ENCODE data around the gene CCL2.
A peak's percentile ranks its signal among the peaks of the same experiment; 100 is the strongest.

Gene CCL2
- long read RNA-seq, transcript CCL2-201 (3 exons, 741 nt) = major isoform, 5 of 5 reads
- long read RNA-seq, partial matches to known transcripts = 0 of 5 reads
- long read RNA-seq, other reads (novel, unspliced or antisense) = 0 of 5 reads

- peak; percentile 48 to 68 for DNase-seq (ENCODE audit: low read depth in 1 of 2, low spot score in 1 of 2)
- H3K4me3 ChIP-seq (replicated peaks; ENCODE audit: insufficient read depth, low read length) = peak within 1 kb of the TSS; percentile 41
- H3K27me3 ChIP-seq (ENCODE audit: insufficient read depth, poor library complexity, severe bottlenecking) = no peaks in the 10 kb centered on the region
- peak within 1 kb of the TSS; percentile 29 for H3K27ac ChIP-seq (replicated peaks)
- TF ChIP-seq POLR2AphosphoS5 (IDR thresholded peaks at IDR 0.05; ENCODE audit: low read depth) = 0 out of 2 replicates have a peak, but pooled peaks have one; percentile 43
- TF ChIP-seq, protein P1, sequence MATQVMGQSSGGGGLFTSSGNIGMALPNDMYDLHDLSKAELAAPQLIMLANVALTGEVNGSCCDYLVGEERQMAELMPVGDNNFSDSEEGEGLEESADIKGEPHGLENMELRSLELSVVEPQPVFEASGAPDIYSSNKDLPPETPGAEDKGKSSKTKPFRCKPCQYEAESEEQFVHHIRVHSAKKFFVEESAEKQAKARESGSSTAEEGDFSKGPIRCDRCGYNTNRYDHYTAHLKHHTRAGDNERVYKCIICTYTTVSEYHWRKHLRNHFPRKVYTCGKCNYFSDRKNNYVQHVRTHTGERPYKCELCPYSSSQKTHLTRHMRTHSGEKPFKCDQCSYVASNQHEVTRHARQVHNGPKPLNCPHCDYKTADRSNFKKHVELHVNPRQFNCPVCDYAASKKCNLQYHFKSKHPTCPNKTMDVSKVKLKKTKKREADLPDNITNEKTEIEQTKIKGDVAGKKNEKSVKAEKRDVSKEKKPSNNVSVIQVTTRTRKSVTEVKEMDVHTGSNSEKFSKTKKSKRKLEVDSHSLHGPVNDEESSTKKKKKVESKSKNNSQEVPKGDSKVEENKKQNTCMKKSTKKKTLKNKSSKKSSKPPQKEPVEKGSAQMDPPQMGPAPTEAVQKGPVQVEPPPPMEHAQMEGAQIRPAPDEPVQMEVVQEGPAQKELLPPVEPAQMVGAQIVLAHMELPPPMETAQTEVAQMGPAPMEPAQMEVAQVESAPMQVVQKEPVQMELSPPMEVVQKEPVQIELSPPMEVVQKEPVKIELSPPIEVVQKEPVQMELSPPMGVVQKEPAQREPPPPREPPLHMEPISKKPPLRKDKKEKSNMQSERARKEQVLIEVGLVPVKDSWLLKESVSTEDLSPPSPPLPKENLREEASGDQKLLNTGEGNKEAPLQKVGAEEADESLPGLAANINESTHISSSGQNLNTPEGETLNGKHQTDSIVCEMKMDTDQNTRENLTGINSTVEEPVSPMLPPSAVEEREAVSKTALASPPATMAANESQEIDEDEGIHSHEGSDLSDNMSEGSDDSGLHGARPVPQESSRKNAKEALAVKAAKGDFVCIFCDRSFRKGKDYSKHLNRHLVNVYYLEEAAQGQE (IDR thresholded peaks at IDR 0.05; ENCODE audit: insufficient replicate concordance, low read depth) = no peak
These were observed at the start of gene CCL2 for GRCh38 chr17:34254651-34255380. CCL2 (plus strand) TSS chr17:34255285; CDS start chr17:34255350, 65 bp downstream.

- Histone ChIP-seq H3K27ac (replicated peaks) (no peak overlapping the region), H3K27me3 (ENCODE audit: insufficient read depth, poor library complexity, severe bottlenecking) (no peaks in the 10 kb centered on the region), H3K4me3 (replicated peaks; ENCODE audit: insufficient read depth, low read length) (no peak overlapping the region)
- TF ChIP-seq POLR2AphosphoS5 (IDR thresholded peaks at IDR 0.05; ENCODE audit: low read depth) = no peak
- no peak for DNase-seq (ENCODE audit: low read depth in 1 of 2, low spot score in 1 of 2)
These were observed 49.7 kb upstream of the CCL2 start for GRCh38 chr17:34205401-34205800.

- TF ChIP-seq SPI1 (IDR thresholded peaks at IDR 0.05; ENCODE audit: borderline replicate concordance, low read depth) = no peak
- no peak for TF ChIP-seq CTCF (IDR thresholded peaks at IDR 0.05; ENCODE audit: insufficient read depth, low read length)
- TF ChIP-seq, protein P1 (IDR thresholded peaks at IDR 0.05; ENCODE audit: insufficient replicate concordance, low read depth) = no peak
- no peak for TF ChIP-seq GABPA (IDR thresholded peaks at IDR 0.05; ENCODE audit: low read depth)
- no peak for TF ChIP-seq POLR2AphosphoS5 (IDR thresholded peaks at IDR 0.05; ENCODE audit: low read depth)
- Histone ChIP-seq H3K27ac (replicated peaks) (no peak overlapping the region), H3K4me3 (replicated peaks; ENCODE audit: insufficient read depth, low read length) (no peak overlapping the region), H3K27me3 (ENCODE audit: insufficient read depth, poor library complexity, severe bottlenecking) (no peaks in the 10 kb centered on the region)
- DNase-seq (ENCODE audit: low read depth in 1 of 2, low spot score in 1 of 2) = no peak
These were observed 48.5 kb upstream of the CCL2 start for GRCh38 chr17:34206569-34206968.

GRCh38 chr17:34207572-34207971 lies 47.5 kb upstream of the CCL2 start:
- DNase-seq (ENCODE audit: low read depth in 1 of 2, low spot score in 1 of 2) = no peak
- no peak overlapping the region for H3K4me3 ChIP-seq (replicated peaks; ENCODE audit: insufficient read depth, low read length)
- no peak for TF ChIP-seq GABPA (IDR thresholded peaks at IDR 0.05; ENCODE audit: low read depth)
- no peak for TF ChIP-seq SPI1 (IDR thresholded peaks at IDR 0.05; ENCODE audit: borderline replicate concordance, low read depth)
- TF ChIP-seq CTCF (IDR thresholded peaks at IDR 0.05; ENCODE audit: insufficient read depth, low read length) = no peak
- H3K27me3 ChIP-seq (ENCODE audit: insufficient read depth, poor library complexity, severe bottlenecking) = no peaks in the 10 kb centered on the region
- H3K27ac ChIP-seq (replicated peaks) = no peak overlapping the region

GRCh38 chr17:34218748-34219147 lies 36.3 kb upstream of the CCL2 start:
- Histone ChIP-seq H3K27ac (replicated peaks) (no peak overlapping the region), H3K4me3 (replicated peaks; ENCODE audit: insufficient read depth, low read length) (no peak overlapping the region)
- no peak for DNase-seq (ENCODE audit: low read depth in 1 of 2, low spot score in 1 of 2)

More at GRCh38 chr17:34218748-34219147, 36.3 kb upstream of the CCL2 start:
- H3K27me3 ChIP-seq (ENCODE audit: insufficient read depth, poor library complexity, severe bottlenecking) = no peaks in the 10 kb centered on the region
- TF ChIP-seq SPI1 (IDR thresholded peaks at IDR 0.05; ENCODE audit: borderline replicate concordance, low read depth) (no peak), CTCF (IDR thresholded peaks at IDR 0.05; ENCODE audit: insufficient read depth, low read length) (no peak), POLR2AphosphoS5 (IDR thresholded peaks at IDR 0.05; ENCODE audit: low read depth) (no peak), GABPA (IDR thresholded peaks at IDR 0.05; ENCODE audit: low read depth) (no peak)
- TF ChIP-seq, protein P1 (IDR thresholded peaks at IDR 0.05; ENCODE audit: insufficient replicate concordance, low read depth) = no peak
